ENCODE results near the gene GRIN2C.

Gene GRIN2C

GRCh38 chr17:74854792-74855191, 4.9 kb downstream of the GRIN2C start:
- TF ChIP-seq, protein P1, sequence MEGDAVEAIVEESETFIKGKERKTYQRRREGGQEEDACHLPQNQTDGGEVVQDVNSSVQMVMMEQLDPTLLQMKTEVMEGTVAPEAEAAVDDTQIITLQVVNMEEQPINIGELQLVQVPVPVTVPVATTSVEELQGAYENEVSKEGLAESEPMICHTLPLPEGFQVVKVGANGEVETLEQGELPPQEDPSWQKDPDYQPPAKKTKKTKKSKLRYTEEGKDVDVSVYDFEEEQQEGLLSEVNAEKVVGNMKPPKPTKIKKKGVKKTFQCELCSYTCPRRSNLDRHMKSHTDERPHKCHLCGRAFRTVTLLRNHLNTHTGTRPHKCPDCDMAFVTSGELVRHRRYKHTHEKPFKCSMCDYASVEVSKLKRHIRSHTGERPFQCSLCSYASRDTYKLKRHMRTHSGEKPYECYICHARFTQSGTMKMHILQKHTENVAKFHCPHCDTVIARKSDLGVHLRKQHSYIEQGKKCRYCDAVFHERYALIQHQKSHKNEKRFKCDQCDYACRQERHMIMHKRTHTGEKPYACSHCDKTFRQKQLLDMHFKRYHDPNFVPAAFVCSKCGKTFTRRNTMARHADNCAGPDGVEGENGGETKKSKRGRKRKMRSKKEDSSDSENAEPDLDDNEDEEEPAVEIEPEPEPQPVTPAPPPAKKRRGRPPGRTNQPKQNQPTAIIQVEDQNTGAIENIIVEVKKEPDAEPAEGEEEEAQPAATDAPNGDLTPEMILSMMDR (IDR thresholded peaks at IDR 0.05), result no peak
- Histone ChIP-seq H3K27me3 (peaks cover 100% of the 10 kb centered on the region), H3K4me3 (ENCODE audit: low read depth in 1 of 2, low read length in 1 of 2) (no peak overlapping the region), H3K27ac (no peak overlapping the region), H3K9me3 (no peaks in the 10 kb centered on the region), H3K4me1 (ENCODE audit: control insufficient read depth in 1 of 2, insufficient read depth in 1 of 2, low read depth in 1 of 2, low read length in 1 of 2) (peaks cover 0 to 5% of the 10 kb centered on the region in 2 experiments), H3K36me3 (no peaks in the 10 kb centered on the region)

DNA sequence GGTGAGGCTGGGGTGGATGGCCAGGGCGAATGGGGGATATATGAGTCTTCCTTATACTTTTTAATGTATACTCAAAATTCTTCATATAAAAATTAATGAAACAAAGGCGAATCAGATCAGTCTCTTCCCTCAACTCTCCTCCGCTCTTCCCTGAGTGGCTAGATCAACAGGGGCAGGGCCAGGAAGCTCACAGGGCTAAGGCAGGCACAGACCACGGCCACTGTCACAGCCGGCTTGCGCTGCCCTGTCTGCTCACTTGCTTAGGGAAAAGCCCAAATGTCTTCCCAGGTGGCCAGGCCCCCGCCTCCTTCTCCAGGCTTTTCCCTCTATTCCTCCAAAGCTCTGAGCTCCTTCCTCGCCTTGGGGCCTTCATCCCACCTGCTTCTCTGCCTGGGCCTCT, 6.0 kb downstream of the GRIN2C start:
- no peaks in the 10 kb centered on the region for H3K4me1 ChIP-seq (ENCODE audit: control insufficient read depth in 1 of 2, insufficient read depth in 1 of 2, low read depth in 1 of 2, low read length in 1 of 2)
- H3K36me3 ChIP-seq, result no peaks in the 10 kb centered on the region
- no peaks in the 10 kb centered on the region for H3K9me3 ChIP-seq
- peaks cover 100% of the 10 kb centered on the region for H3K27me3 ChIP-seq
- H3K27ac ChIP-seq, result no peak overlapping the region
- no peak overlapping the region for H3K4me3 ChIP-seq (ENCODE audit: low read depth in 1 of 2, low read length in 1 of 2)
- TF ChIP-seq, protein P1 (IDR thresholded peaks at IDR 0.05), result no peak

DNA sequence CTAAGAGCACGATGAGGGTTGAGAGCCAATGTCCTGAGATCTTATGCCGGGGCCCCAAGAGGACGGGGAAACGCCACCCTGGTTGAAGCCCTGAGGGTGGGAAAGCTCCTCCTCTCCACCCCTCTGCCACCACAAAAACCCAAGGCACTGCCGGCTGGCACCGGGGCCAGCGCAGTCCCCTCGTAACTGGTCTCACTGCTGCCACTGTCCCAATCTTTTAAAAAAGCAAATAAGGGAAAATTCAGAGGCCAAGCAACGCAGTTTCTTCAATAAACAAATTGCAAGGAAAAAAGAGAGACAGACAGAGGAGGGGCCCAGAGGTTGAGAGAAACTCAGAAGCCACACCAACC, 6.7 kb downstream of the GRIN2C start:
- Histone ChIP-seq H3K27ac (no peak overlapping the region), H3K36me3 (no peaks in the 10 kb centered on the region), H3K4me3 (ENCODE audit: low read depth in 1 of 2, low read length in 1 of 2) (no peak overlapping the region), H3K4me1 (ENCODE audit: control insufficient read depth in 1 of 2, insufficient read depth in 1 of 2, low read depth in 1 of 2, low read length in 1 of 2) (no peaks in the 10 kb centered on the region), H3K9me3 (no peaks in the 10 kb centered on the region), H3K27me3 (peaks cover 94% of the 10 kb centered on the region)
- TF ChIP-seq, protein P1 (IDR thresholded peaks at IDR 0.05), result no peak

GRCh38 chr17:74852237-74853047, 7.2 kb downstream of the GRIN2C start:
- no peak overlapping the region for H3K4me3 ChIP-seq (ENCODE audit: low read depth in 1 of 2, low read length in 1 of 2)
- no peaks in the 10 kb centered on the region for H3K4me1 ChIP-seq (ENCODE audit: control insufficient read depth in 1 of 2, insufficient read depth in 1 of 2, low read depth in 1 of 2, low read length in 1 of 2)
- TF ChIP-seq, protein P1 (IDR thresholded peaks at IDR 0.05), result no peak
- no peaks in the 10 kb centered on the region for H3K9me3 ChIP-seq
- no peaks in the 10 kb centered on the region for H3K36me3 ChIP-seq
- H3K27me3 ChIP-seq, result peaks cover 88% of the 10 kb centered on the region
- no peak overlapping the region for H3K27ac ChIP-seq

GRCh38 chr17:74851612-74852236, 8.0 kb downstream of the GRIN2C start:
- Histone ChIP-seq H3K27me3 (peaks cover 85% of the 10 kb centered on the region), H3K36me3 (no peaks in the 10 kb centered on the region), H3K4me3 (ENCODE audit: low read depth in 1 of 2, low read length in 1 of 2) (no peak overlapping the region), H3K9me3 (no peaks in the 10 kb centered on the region), H3K4me1 (ENCODE audit: control insufficient read depth in 1 of 2, insufficient read depth in 1 of 2, low read depth in 1 of 2, low read length in 1 of 2) (no peaks in the 10 kb centered on the region), H3K27ac (no peak overlapping the region)
- TF ChIP-seq, protein P1 (IDR thresholded peaks at IDR 0.05), result no peak
